GM13977 (cell line): ENCODE results near the gene MAPKAP1.

Experiments used
- DNase-seq: peaks from one replicate; pipeline ENCODE4 v3.0.0; 2012; ENCODE audit warnings: low spot score
- in situ Hi-C: fragments of 300-500 bp; cut with MboI; formaldehyde crosslinking; loops from one replicate; pipeline ENCODE4 v1.12.0; 2022; ENCODE audit warnings: low sequenced_read_pairs, low pct_unique_long_range_greater_than_20kb, mixed read lengths, inconsistent platforms; ENCODE audit not compliant: unreplicated experiment
- TF ChIP-seq, protein P1 (sequence below): IDR thresholded peaks from 2 replicates; pipeline ENCODE4 v1.5.1; 2012; ENCODE audit warnings: mild to moderate bottlenecking, control low read depth; ENCODE audit not compliant: insufficient read depth; ENCODE audit errors: extremely low read depth, missing control alignments

MAPKAP1 gene

DNA sequence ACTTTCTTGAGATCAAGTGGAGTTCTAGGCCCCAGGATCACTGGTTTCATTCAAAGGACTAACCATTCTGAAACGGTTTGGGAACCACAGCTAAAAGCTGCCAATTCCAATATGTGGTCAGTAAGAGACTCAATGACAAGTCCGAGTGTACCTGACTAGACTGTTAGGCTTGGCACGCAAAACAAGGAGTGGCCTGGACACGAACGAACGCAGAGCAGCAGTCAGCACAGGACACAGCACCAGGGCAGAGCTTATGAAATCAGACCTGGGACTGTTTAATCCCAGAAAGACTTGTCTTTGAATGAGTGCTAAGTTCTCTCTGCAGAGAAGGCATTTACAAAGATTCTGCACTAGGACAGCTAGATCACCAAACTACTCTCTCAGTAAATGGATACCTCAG, 231.6 kb downstream of the MAPKAP1 start:
- TF ChIP-seq, protein P1, sequence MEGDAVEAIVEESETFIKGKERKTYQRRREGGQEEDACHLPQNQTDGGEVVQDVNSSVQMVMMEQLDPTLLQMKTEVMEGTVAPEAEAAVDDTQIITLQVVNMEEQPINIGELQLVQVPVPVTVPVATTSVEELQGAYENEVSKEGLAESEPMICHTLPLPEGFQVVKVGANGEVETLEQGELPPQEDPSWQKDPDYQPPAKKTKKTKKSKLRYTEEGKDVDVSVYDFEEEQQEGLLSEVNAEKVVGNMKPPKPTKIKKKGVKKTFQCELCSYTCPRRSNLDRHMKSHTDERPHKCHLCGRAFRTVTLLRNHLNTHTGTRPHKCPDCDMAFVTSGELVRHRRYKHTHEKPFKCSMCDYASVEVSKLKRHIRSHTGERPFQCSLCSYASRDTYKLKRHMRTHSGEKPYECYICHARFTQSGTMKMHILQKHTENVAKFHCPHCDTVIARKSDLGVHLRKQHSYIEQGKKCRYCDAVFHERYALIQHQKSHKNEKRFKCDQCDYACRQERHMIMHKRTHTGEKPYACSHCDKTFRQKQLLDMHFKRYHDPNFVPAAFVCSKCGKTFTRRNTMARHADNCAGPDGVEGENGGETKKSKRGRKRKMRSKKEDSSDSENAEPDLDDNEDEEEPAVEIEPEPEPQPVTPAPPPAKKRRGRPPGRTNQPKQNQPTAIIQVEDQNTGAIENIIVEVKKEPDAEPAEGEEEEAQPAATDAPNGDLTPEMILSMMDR, result no peak
- DNase-seq, result no peak
- in situ Hi-C loops, result no loop called here

GRCh38 chr9:125472926-125473701, 233.9 kb downstream of the MAPKAP1 start:
- in situ Hi-C loops, result no loop called here
- no peak for DNase-seq
- TF ChIP-seq, protein P1, result no peak

DNA sequence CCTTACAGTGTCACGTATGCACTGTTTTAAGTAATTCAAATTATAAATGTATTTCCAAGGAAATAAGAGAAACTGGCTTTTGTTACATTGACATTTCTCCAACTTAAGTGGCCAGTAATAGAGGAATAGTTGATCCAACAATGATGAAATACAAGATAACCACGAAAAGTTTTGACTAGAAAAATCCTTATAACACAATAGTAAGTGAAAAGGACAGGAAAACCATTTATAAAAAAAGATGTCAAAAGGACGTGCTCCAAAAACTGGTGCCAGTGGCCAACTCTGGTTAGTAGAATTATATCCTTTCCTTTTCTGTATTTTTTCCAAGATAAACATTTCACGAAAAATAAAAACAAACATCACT, 234.5 kb downstream of the MAPKAP1 start:
- in situ Hi-C loops, result no loop called here
- no peak for DNase-seq
- TF ChIP-seq, protein P1, result no peak

- no peak for DNase-seq
- TF ChIP-seq, protein P1, result no peak
- in situ Hi-C loops, result no loop called here
These were observed 236.0 kb downstream of the MAPKAP1 start for GRCh38 chr9:125470767-125471580.

DNA sequence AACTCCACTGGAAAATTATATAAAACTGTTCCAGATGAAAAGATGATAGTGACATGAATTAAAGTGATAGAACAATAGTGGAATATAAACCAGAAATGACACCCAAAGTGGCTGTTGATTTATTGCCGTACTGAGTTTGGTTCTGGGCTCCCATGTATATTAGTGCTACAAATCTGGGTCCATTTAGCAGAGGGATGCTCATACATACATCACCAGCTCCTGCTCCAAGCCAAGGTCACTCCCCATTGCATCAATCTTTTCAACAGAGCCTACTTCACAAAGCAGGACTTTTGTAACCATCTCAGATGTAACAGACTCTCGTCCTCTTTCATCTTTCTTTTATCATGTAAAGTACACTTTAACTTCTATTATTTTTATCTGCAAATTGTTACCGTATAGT, 236.8 kb downstream of the MAPKAP1 start:
- in situ Hi-C loops, result no loop called here
- no peak for DNase-seq
- TF ChIP-seq, protein P1, result no peak

- in situ Hi-C loops, result no loop called here
- DNase-seq, result no peak
- TF ChIP-seq, protein P1, result no peak
These were observed 238.4 kb downstream of the MAPKAP1 start for GRCh38 chr9:125468646-125469045.
